ENCODE data around the gene CUTA.

CUTA gene

GRCh38 chr6:33421344-33421643 is 3.4 kb upstream of the CUTA start:
- Mint-ChIP-seq H3K27me3 (no peaks in the 10 kb centered on the region), H3K9me3 (peaks cover 4 to 5% of the 10 kb centered on the region in 2 donors), H3K36me3 (peaks cover 5 to 17% of the 10 kb centered on the region in 2 donors), H3K4me1 (peaks cover 42 to 54% of the 10 kb centered on the region in 2 donors), H3K4me3 (peak overlapping the region in 1 of 2 donors; percentile 1), H3K27ac (peak overlapping the region; percentile 5)
- no peak for DNase-seq
- ATAC-seq (replicated peaks) = no peak

DNA sequence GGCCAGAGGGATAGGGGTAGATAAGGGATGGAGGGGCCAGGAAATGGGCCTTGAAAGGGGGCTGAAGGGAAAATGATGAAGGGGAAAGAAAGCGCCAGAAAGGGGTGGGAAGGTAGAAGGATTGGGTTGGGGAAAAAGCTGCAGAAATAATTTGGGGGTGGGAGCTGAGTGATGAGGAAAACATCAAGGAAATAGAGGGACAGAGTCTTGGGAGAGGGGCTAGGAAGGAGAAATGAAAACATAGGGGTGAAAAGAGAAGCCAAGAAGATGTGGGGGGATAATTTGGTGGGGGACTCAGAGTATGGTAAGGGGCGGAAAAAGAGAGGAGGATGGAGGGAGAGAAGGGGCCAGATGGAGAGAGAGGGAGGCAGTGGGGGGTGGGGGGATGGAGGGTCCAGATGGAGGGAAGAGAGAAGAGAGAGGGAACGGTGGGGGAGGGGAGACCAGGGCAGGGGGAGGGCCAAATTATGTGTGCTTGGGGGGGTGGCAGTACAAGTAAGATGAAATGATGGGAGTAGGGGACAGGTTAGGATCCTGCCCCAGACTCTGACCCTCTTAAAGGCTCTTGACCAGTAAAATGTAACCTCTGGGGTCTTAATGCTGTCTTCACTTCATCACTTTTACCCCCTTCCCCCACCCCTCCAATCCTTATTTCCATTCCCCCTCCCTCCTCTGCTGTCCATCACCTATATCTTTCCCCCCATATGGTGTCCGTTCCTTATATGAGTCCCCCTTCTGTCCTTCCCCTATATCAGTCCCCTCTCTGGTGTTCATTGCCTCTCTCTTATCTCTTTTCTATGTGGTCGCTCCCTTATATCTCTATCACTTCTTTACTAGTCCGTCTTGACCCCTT is 2.8 kb upstream of the CUTA start:
- no peaks in the 10 kb centered on the region for H3K27me3 Mint-ChIP-seq
- ATAC-seq (replicated peaks) (no peak), DNase-seq (no peak)
- H3K36me3 Mint-ChIP-seq = peaks cover 8 to 23% of the 10 kb centered on the region in 2 donors
- H3K9me3 Mint-ChIP-seq = peaks cover 4 to 5% of the 10 kb centered on the region in 2 donors
- peak overlapping the region in 1 of 2 donors; percentile 1 for H3K4me3 Mint-ChIP-seq
- H3K4me1 Mint-ChIP-seq = peaks cover 45 to 57% of the 10 kb centered on the region in 2 donors
- H3K27ac Mint-ChIP-seq = no peak overlapping the region

DNA sequence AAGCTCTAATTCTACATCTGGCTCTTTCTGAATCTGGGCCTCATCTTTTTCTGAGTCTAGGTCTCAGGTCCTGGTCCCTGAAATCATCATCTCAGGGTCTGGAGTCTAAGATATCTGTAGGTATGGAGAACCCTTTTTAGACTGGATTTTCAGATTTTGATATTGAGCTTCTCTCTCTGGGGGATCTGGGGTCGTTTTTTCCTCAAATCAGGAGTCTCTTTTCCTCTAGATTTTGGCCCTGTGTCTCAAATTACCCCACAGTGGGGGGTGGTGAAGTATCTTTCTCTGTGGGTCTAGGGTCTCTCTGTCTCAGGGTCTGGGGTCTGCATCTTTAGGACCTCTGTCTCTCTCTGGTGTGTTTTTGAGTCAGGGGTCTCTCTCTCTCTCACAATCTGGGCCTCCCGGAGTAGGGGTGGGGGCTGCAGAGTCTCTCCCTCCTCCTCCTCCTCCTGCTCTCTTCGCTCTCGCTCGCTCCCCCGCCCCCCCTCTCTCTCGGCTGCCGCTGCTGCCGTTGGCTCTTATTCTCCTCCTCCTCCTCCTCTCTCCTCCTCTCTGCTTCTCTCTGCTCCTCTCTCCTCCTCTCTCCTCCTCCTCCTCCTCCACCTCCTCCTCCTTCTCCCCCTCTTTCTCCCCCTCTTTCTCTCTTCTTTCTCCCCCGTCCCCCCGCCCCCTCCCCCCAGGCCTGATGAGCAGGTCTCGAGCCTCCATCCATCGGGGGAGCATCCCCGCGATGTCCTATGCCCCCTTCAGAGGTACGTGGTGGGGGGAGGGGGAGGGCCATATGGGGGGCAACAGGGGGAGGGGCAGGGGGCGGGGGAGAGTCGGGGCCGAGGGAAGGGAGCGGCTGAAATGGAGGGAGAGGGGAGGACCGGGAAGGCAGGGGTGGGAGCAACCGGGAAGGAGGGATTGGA is 1.9 kb upstream of the CUTA start, which contains the start of gene SYNGAP1:
Gene SYNGAP1 (plus strand): TSS at position 486 of the 911 bp plus-strand sequence. CDS start 200 bp downstream, at position 686.
- DNase-seq (no peak), ATAC-seq (replicated peaks) (no peak)
- Mint-ChIP-seq H3K36me3 (peaks cover 14 to 31% of the 10 kb centered on the region in 2 donors), H3K27me3 (no peaks in the 10 kb centered on the region), H3K4me3 (peak within 1 kb of the TSS; percentile 97 to 98), H3K4me1 (peaks cover 47 to 59% of the 10 kb centered on the region in 2 donors), H3K27ac (peak within 1 kb of the TSS; percentile 99), H3K9me3 (peaks cover 4 to 5% of the 10 kb centered on the region in 2 donors)

DNA sequence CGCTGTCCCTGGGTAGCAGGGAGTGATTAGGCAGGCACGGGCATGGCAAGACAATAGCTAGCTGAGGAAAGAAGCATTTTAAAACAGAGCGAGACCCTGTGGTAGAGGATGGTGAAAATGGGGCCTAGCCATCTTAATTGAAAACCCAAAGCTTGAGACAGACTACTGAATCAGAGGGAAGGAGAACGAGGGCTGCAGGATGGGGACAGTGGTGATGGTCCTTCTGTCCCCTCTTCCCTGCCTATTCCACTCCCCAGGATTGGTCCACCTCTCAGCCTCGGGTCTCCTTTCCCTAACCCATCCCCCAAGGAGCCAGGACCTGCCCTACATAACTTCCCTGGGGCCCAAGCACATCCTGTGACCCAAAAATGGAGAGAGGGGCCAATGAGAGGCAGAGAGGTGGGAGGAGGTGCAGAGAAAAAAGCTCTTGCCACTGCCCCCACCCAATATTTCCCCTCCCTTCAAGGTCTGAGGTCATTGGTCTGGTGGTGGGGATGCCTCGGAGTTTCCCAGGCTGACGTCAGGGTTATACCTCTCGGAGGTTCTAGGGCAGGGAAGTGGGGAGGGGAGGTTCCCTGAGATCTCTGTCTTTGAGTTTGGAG is 884 bp upstream of the CUTA start:
- Mint-ChIP-seq H3K36me3 (peaks cover 20 to 41% of the 10 kb centered on the region in 2 donors), H3K9me3 (peaks cover under 1 to 4% of the 10 kb centered on the region in 2 donors), H3K4me3 (peak overlapping the region; percentile 97 to 98), H3K4me1 (peaks cover 47 to 59% of the 10 kb centered on the region in 2 donors), H3K27me3 (no peaks in the 10 kb centered on the region), H3K27ac (peak overlapping the region; percentile 99)
- ATAC-seq (replicated peaks) = no peak
- no peak for DNase-seq

DNA sequence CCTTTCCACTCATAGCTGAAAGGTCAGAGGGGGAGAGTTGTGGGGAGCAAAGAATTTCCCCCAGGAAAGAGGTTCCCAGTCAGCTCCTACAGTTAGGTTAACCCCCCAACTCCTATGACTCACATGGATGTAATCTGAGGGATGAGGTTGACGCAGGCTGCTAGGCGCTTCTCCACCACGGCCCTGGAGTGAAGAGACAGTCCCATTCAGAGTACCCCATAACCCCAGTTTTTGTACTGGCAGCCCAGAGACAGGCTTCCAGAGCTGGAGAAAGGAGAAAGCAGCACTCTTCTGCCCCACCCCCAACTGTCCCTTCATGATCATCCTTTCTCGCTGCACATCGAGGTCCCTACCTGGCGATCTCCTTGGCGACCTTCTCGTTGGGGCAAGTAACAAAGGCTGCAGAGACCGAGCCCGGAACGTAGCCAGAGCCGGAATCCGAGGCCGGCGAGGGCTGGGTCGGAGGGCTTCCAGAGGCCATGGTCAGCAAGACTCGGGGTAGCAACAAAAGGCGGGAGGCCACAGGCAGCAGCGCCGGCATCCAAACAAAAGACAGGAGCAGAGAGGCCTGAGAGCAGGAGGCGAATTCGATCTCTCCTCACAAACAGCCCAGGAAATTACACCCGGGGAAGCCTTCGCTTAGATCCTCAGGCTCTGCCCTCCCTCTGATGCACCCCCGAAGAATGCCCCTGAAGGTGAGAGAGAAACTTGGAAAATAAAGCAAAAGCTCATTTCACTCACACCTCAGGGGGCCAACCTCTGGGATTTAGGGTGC is 592 bp downstream of the CUTA start:
- DNase-seq = no peak
- Mint-ChIP-seq H3K27me3 (no peaks in the 10 kb centered on the region), H3K4me1 (peaks cover 54 to 71% of the 10 kb centered on the region in 2 donors), H3K9me3 (peaks cover 0 to 4% of the 10 kb centered on the region in 2 donors), H3K4me3 (peak overlapping the region; percentile 97 to 98), H3K27ac (peak overlapping the region; percentile 99), H3K36me3 (peaks cover 29 to 49% of the 10 kb centered on the region in 2 donors)
- no peak for ATAC-seq (replicated peaks)

DNA sequence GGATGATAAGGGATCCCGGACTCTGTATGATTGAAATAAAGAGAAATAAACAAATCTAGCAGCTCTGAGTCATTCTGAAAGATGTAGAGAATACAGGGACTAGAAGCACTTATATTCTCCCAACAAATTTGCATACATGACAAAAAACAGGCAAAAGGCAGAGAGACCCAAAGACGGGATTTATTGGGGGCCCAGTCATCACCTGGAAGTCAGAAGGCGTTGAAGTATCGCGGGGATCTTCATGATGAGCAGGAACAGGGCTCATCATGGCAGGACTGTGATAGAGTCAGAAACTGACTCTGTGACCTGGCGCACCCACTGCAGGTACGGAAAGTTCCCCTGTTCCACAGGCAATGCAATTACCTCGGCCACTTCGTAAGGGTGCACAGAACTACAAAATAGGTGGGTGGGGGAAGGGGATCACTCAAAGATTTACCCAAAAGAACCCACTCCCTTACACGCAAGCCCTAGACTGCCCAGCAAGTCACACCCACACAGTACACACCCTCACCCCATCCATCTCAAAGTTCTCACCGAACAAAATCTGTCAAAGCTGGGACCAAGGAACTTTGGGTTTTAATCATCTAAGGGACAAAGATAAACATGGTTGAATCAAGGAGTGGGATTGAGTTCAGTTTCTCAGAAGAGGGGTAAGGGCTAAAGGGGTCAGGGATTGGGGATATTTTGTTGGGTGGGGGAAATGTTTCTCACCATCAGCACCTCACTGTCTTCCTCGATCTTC is 1.4 kb downstream of the CUTA start:
- peaks cover 0 to 4% of the 10 kb centered on the region in 2 donors for H3K9me3 Mint-ChIP-seq
- H3K36me3 Mint-ChIP-seq = peaks cover 29 to 49% of the 10 kb centered on the region in 2 donors
- peak overlapping the region; percentile 99 for H3K27ac Mint-ChIP-seq
- DNase-seq = no peak
- H3K27me3 Mint-ChIP-seq = no peaks in the 10 kb centered on the region
- ATAC-seq (replicated peaks) = peak in 1 of 2 donors; percentile 3
- peaks cover 58 to 78% of the 10 kb centered on the region in 2 donors for H3K4me1 Mint-ChIP-seq
- H3K4me3 Mint-ChIP-seq = peak overlapping the region; percentile 97 to 98

DNA sequence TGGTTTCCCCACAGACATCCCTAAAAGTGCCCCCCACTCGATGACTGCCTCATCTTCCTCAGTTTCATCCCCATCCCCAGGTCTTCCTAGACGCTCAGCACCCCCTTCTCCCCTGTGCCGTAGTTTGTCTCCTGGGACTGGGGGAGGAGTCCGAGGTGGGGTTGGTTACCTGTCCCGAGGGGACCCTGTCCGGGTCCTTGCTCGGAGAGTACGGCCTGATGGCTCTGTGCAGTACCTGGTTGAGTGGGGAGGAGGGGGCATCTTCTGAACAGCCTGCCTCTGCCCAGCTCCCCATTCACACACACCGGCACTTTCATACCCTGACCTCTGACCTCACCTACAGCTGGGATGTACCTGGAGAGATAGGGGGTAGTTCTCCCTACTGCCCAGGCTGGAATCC is 2.1 kb downstream of the CUTA start:
- no peaks in the 10 kb centered on the region for H3K27me3 Mint-ChIP-seq
- DNase-seq = no peak
- peak overlapping the region; percentile 55 to 97 for H3K4me3 Mint-ChIP-seq
- H3K27ac Mint-ChIP-seq = peak overlapping the region; percentile 90
- H3K9me3 Mint-ChIP-seq = peaks cover 0 to 4% of the 10 kb centered on the region in 2 donors
- peaks cover 29 to 49% of the 10 kb centered on the region in 2 donors for H3K36me3 Mint-ChIP-seq
- peaks cover 63 to 83% of the 10 kb centered on the region in 2 donors for H3K4me1 Mint-ChIP-seq
- no peak for ATAC-seq (replicated peaks)

- no peaks in the 10 kb centered on the region for H3K27me3 Mint-ChIP-seq
- peaks cover 0 to 4% of the 10 kb centered on the region in 2 donors for H3K9me3 Mint-ChIP-seq
- DNase-seq (no peak), ATAC-seq (replicated peaks) (no peak)
- H3K4me1 Mint-ChIP-seq = peaks cover 64 to 85% of the 10 kb centered on the region in 2 donors
- H3K27ac Mint-ChIP-seq = peak overlapping the region; percentile 90
- peaks cover 29 to 49% of the 10 kb centered on the region in 2 donors for H3K36me3 Mint-ChIP-seq
- H3K4me3 Mint-ChIP-seq = peak overlapping the region; percentile 31 to 41
Measured at GRCh38 chr6:33414592-33415271, 3.2 kb downstream of the CUTA start.

- Mint-ChIP-seq H3K27ac (peak overlapping the region; percentile 90), H3K4me1 (peaks cover 63 to 79% of the 10 kb centered on the region in 2 donors), H3K36me3 (peaks cover 31 to 48% of the 10 kb centered on the region in 2 donors), H3K27me3 (no peaks in the 10 kb centered on the region), H3K9me3 (peaks cover 0 to 3% of the 10 kb centered on the region in 2 donors), H3K4me3 (peak overlapping the region in 1 of 2 donors; percentile 10)
- DNase-seq = no peak
- ATAC-seq (replicated peaks) = no peak
Measured at GRCh38 chr6:33413241-33414120, 4.4 kb downstream of the CUTA start.

DNA sequence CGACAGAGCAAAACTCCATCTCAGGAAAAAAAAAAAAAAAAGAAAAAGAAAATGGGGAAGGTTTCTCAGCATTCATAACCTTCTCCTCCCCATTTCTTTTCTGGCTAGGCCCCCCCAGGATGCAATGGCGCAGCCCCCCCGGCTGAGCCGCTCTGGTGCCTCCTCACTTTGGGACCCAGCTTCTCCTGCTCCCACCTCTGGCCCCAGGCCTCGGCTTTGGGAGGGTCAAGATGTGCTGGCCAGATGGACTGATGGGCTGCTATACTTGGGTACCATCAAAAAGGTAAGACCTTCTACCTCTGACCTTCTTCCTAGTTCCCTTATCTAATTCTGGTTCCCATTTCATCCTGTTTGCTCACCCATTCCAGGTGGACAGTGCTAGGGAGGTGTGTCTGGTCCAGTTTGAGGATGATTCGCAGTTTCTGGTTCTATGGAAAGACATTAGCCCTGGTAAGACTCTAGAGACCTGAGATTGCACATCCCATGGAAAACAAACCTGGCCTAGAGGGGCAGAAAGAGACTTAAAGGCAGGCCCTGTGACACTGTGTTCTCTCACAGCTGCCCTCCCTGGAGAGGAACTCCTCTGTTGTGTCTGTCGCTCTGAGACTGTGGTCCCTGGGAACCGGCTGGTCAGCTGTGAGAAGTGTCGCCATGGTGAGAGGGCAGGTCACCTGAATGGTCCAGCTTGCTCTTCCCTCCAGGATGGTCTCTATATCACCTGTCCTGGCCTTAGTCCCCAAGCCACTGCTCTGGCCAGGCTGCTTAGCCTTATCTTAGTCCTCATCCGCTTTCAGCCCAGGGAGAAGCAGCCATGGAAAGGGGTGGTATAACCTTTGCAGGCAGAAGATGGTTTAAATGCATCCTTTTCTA is 5.5 kb downstream of the CUTA start:
- Mint-ChIP-seq H3K27ac (peak overlapping the region; percentile 51), H3K27me3 (no peaks in the 10 kb centered on the region), H3K4me1 (peaks cover 59 to 74% of the 10 kb centered on the region in 2 donors), H3K4me3 (peak overlapping the region; percentile 50 to 92), H3K36me3 (peaks cover 29 to 45% of the 10 kb centered on the region in 2 donors), H3K9me3 (no peaks in the 10 kb centered on the region)
- DNase-seq = no peak
- no peak for ATAC-seq (replicated peaks)

DNA sequence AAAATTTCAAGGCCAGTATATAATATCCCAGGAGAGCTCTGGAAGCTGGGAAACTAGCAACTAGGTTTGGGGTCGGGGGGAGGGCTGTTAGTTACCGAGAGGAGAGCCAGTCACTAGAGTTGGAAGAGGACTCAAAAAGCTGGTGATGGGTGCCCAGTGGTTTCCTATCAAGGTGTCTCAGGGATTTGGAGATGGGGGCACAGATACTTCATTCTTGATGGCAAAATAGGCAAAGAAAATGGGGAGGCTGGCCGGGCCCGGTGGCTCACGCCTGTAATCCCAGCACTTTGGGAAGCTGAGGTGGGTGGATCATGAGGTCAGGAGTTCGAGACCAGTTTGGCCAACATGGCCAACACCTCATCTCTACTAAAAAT is 6.3 kb downstream of the CUTA start:
- no peaks in the 10 kb centered on the region for H3K9me3 Mint-ChIP-seq
- DNase-seq (no peak), ATAC-seq (replicated peaks) (no peak)
- peak overlapping the region; percentile 87 for H3K27ac Mint-ChIP-seq
- H3K4me3 Mint-ChIP-seq = peak overlapping the region; percentile 91 to 92
- no peaks in the 10 kb centered on the region for H3K27me3 Mint-ChIP-seq
- peaks cover 29 to 40% of the 10 kb centered on the region in 2 donors for H3K36me3 Mint-ChIP-seq
- peaks cover 53 to 66% of the 10 kb centered on the region in 2 donors for H3K4me1 Mint-ChIP-seq
